Stimulated activated CD4-positive, alpha-beta T cell treated with anti-CD3 and anti-CD28 coated beads, Interleukin-1b, Interleukin-23, amount 100 ng/mL, for 4 hours (primary cell): ENCODE measurements around the gene DGUOK.
"Not testable (repeated sequence)": the region's sequence is repeated elsewhere in the genome, so short reads cannot be mapped to it uniquely, and the experiment has no call there.

ENCODE experiments used
- DNase-seq, 2 donors: peaks; one replicate each; pipeline ENCODE4 v3.0.0-alpha.2; 2020; ENCODE audit warnings: low read depth in 2 of 2

The DGUOK gene

DNA sequence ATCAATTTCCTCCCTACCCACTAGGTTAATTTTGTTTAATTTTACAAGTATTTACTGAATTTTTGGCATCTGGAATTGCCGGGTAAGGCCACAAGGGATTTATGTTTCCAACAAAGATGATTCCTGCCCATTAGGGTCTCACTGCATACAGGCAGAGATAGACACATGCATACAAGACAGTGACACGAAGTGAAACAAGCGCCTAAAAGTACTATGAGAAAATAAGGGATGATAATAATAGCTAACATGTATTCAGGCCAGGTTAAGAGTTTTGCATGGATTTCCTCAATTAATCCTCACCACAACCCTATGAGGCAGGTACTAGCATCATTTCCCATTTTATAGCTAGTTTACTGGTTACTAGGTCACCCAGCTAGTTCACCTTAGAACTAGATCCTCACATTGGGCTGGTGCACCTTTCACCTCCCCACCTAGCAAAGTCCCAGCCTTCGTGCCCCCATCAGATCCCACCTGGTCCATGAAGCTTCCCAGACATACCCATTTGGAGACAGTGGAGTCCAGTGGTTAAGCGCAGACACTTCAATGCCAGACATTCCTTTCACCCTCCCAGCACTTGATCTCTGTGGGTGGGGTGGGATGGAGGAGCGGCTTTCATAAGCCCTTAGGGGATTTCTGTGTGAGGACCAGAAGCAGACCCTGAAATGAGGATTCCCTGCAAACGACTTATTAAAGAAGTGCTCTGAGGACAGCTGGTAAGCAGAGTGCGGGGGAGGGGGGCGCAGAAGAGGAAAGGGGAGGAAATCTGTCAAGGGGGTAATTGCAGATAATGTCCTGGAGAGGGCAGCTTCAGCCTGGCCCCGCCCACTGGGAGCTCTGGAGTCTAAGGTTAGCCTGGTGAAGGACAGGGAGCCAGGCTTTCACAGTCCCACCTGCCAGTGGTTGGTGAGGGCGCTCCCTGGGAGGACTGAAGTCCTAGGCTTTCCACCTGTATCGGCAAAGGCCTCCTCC is 5.8 kb upstream of the DGUOK start:
- DNase-seq = peak in 1 of 2 donors; percentile 35

DNA sequence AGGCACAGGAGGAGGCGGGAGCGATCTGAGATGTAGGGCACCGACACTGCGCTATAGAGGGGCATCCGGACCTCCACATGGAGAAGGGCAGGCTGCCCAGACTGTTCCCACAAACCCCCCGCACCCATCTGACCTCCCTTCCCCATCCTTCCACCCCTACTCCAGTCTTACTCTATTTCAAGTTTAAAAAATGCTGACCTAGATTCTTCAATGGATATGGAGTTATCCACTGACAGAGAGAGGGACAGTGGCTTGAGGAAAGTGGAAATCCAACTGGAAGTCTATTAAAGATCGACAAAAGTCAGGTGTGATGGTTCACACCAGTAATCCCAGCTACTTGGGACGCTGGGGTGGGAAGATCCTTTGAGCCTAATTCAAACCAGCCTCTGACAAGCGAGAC is 5.1 kb upstream of the DGUOK start:
- no peak for DNase-seq

DNA sequence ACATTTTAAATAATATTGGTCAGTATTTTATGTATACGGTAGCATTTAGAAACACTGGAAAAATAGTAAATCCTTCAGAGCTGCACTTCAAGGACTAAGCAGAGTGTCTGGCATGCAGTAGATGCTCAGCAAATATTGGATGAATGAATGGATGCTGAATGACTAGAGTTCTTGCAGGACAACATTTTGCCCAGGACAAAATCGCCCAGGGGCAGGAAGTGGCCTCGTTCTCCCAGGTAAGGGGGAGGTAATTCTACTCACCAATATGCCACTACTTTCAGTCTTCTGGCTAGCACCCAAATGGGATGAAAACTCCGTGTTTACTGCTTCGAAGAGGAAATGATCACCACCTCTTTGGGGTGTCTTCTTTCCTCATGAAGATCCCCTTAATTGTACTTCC is 4.0 kb upstream of the DGUOK start:
- DNase-seq = no peak

DNA sequence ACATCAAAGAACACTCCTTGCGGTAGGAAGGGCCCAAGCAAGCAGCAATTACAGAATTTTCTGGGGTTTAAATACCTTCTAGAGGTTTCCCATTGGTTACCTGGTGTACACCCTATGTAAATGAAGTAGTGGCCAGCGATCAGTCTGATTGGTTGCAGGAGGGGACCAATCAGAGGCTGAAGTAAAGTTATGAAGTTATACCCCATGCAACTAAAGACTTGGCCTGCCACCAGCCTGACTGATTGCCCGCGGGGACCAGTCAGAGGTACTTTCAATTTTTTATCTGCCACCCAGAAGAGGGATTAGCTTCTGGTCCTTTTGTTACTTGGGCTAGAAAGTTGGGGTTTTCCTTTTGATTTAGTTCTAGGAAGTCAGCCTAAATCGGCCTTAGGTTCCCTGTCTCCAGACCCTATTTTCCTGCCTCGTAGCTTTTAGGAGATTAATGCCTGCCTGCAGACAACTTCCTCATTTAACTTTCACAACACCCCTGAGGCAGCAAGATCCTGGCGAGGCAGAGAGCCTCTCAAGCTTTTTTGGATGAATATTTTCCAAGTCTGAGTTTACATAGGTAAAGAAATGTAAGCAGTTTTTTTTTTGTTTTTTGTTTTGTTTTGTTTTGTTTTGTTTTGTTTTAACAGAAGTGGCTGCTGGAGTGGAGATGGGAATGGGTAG is 1.5 kb upstream of the DGUOK start:
- no peak for DNase-seq

DNA sequence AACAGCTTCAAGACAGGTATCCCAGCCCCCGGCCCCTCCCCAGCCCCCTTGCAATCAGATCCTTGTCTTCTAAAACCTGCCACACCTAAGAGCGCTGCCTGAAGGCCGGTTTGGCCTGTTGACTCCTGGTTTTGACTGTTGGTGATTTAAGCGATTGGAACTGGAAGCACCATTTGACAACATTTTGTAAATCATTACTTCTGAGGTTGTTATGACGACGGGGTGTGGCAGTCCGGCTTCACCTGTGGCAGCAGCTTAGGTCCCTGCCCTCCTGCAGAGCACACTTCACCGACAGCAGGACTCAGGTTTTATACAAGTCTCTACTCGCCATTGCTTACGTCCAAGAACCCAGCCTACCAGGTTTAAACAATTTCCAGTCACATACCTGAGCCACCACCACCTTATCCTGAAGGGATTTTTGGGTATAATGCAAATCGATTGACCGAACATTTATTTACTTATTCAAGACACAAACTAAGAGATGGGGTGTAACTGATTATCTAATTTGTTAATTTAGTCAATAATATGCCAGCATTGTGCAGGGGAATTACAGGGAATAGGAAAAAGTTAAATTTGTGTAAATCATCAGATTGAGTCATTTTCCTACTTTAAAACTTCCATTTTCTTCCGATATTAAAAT is 707 bp upstream of the DGUOK start:
- DNase-seq = no peak

DNA sequence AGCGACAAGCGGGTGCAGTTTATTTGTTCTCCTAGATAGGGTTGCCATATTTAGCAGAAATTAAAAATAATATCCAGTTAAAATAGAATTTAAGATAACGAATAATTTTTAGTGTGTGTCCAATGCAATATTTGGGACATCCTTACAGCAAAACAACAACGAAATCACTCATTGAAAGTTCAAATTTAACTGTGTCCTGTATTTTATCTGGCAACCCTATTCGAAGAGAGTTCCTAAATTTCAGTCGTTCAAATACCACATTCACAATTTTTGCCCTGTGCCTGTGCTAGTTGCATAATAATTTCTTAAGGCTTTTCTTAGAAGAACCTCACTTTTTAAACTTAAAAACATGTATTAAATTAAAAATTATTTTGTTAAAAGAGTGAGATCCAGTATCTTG is 664 bp downstream of the DGUOK start:
- no peak for DNase-seq

DNA sequence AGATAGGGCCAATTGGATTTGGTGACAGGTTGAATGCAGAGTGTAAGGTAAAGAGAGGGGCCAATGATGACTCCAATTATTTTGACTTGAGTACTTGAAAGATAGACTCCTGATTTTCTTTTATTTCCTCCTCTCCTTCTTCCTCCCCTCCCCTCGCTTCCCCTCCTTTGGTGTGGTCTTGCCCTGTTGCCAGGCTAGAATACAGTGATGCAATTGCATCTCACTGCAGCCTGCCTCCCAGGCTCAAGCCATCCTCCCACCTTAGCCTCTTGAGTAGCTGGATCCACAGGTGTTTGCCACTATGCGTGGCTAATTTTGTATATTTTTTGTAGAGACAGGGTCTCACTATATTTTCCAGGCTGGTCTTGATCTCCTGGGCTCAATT is 2.3 kb downstream of the DGUOK start:
- DNase-seq = no peak

DNA sequence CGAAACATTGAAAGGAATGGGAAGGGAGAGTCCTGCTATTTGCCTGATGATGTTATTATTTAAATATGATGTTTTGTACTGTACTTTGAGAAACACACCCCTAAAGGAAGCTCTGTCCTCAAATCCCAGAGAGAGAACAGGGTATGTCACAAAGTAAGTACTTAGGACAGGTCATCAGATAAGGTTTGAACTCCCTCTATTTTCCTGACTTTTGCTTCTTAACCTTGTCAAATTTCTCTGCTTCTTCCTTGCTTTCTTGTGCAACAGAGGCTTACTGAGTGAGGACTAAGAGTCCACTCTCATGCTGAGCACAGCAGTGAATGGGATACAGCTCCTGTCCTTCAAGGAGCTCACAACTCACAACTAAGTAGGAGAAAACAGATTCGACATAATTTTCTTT is 3.7 kb downstream of the DGUOK start:
- no peak for DNase-seq

DNA sequence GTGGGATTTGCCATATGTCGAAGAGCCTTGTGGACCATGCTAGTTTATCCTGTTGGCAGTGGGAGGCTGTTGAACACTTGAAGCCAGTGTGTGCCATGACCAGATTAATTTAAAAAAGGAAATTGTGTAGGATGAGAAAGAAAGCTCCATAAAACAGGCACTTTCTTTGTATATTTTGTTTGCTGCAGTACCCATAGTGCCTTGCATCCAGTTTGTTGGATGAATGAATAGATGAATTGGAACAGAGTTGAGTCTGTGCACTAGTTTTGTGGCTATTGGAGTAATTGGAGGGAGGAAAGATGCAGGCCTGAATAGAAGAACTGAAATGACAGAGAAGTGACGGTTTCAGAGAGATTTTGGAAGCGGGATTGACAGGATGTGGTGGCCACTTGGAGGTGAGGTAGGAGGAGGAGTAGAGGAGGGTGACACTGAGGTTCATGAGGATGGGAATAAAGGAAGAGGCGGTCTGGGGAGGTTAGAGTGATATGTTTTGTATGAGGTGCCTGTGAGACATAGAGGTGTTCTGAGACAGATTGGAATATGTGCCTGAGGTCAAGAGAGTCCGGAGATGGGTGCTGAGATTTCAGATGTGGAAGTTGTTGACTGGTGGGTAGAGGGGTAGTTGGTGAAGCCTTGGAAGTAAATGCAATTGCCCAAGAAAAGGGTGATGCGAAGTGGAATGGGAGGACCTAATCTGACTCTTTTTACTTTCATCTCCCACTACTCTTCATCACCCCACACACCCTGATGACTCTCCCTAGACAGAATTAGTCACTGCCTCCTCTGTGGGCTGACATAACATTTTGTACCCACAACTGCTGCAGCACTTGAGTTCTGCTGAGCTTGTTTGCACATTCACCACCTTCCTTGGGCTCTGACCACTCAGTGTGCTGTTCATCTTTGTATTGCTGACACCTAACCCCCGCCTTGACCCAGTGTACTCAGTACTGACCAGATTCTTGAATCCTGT is 5.1 kb downstream of the DGUOK start:
- peak in 1 of 2 donors; percentile 38 for DNase-seq

DNA sequence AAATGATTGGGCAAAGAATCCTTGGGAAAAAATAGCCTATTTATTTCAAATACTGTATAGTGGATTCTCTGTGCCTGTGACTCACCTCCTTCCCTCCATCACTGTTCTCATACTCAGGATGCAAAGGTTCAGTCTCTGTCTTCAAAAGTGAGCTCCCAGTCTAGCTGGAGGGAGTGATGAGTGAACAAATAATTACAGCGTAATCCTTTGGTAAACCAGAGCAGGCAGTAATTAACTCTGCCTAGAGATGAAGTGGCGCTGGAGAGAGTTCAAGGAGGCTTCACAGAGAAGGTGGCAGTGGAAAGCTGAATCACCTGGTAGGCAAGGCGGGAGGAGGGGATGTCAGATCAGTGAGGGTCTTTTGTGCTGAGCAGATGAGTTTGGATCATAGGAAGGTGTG is 6.5 kb downstream of the DGUOK start:
- DNase-seq = no peak

DNA sequence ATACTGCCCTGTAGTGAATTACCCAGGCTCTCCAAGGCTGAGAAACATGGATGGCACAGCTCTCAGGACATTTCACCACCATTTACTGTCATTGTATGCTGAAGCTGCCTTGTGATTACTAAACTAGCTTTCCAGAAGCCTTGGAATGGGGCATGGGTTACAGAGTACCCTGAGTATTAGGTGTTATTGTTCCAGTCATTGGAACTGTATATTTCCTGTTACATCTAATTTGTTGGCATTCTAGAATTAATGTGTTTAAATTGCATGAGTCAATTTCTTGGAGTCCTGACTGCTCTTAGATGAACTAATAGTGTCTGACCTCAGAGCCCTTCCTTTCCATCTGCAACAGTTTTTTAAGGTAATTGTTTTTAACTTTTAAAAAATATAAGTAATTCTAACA is 9.0 kb downstream of the DGUOK start:
- DNase-seq = no peak

DNA sequence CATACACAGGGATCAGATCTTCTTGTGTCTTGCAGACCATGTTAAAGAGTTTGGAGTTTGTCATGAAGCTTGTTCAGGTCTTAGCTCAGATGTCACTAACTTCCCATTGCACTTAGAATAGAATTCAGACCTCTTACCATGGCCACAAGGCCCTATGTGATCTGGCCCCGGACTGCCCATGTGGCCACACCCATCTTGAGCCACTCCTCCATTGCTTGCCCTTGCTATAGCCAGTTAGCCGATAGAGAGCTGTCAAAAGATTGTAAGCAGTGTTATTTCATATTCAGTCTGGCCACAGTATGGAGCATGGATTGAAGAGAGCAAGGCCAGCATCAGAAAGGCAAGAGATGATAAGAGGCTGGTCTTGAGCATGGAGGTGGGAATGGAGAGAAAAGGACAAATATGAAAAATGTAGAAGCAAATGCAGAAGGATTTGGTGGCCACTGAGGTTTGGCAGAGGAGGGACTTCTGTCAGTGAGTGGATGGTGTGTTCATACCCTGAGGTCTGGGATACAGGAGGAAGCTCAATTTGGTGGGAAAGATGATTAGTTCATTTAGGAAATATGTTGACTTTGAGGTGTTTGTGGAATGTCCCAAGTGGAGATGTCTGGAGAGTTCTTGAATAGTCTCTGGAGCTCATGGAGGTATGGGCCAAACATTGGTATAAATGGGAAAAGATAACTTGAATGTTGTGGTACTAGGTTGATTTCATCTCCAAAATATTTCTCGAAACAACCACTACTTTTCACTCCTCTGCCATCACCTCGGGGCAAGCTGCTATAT is 10.6 kb downstream of the DGUOK start:
- no peak for DNase-seq

DNA sequence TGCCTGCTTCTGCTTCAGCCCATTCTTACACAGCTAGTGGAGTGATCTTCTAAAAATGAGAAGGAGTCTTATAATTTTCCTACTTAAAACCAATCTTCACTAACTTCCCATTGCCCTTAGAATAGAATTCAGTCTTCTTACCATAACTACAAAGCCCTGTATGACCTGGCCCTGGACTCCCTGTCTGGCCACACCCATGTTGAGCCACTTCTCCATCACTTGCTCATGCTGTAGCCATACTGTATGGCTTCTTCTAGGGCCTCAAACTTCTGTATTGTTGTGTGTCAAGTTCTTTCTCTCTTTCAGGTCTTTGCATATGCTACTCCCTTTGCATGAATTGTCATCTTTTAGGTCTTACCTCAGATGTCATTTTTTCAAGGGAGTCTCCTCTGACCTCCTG is 11.2 kb downstream of the DGUOK start:
- DNase-seq = no peak

DNA sequence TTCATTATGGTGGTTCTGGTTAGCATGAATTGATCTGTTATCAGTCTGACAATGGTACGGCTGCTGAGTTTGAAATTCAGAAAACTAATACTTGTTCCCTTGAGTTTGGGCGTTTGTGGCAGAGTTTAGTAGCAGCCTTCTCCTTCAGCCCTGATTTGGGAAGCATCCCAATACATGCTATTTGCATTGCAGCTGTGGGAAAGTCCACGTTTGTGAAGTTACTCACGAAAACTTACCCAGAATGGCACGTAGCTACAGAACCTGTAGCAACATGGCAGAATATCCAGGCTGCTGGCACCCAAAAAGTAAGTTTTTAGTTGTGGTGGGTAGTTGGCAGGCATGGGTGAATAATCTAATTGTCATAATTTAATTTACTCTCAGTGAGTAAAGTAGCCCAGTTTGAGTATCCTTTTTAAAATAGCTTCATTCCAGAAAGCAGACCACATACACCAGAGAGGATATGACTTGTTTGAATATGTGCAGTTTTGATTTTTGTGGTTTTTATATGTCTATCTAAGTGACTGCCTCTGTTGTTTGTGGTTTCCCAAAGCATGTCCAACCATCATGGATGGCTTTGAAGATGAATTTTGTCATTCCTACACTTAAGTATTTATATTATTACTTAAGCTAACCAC is 12.2 kb downstream of the DGUOK start:
- DNase-seq = no peak

DNA sequence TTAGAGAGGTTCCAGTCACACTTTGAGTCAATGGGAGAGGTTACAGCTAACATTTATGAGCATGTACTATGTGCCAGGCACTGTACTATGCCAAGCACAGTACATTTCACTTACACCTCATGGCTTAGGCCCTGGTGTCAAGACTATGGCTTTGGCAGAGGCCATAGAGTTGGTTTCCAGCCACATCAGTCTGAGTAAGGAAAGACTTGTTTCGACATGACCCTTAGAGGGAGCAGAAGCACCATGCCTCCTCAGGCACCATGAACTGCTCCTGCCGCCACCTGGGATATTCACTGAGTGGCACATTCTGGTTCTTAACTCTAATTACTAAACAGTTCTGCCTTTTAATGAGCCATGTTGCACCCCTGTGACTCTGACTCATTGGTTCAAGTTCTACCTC is 12.7 kb downstream of the DGUOK start:
- no peak for DNase-seq

DNA sequence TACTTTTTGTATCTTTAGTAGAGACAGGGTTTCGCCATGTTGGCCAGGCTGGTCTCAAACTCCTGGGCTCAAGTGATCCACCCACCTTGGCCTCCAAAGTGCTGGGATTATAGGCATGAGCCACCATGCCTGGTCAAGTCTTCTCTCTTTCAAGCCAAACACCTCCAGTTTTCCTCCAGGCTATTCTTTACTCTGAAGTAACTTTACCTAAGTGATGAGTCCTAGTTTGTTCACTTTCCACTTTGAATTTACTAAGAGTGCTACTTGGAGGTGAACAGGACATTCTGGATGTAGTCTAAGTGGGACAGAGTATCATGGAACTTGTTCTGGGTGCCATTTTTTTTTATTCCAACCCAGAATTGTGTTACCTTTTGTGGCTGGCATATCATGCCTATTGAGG is 13.4 kb downstream of the DGUOK start:
- DNase-seq = not testable (repeated sequence)

DNA sequence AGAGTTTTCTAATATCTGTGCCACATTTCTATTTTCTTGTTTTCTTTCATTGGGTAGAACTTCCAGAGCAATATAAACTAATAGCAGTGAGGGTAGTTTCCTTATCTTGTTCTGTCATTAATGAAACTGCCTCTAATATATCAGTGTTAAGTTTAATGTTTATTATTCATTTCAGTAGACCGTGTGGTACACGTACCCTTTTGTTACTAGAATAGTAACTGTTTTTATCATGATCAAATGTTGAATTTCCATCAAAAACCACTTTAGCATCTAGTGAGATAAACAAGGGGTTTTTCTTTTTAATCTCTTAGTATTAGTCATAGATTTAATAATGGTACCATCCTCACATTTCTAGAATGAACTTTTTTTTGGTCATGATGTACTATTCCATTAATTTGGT is 16.0 kb downstream of the DGUOK start:
- DNase-seq = no peak

DNA sequence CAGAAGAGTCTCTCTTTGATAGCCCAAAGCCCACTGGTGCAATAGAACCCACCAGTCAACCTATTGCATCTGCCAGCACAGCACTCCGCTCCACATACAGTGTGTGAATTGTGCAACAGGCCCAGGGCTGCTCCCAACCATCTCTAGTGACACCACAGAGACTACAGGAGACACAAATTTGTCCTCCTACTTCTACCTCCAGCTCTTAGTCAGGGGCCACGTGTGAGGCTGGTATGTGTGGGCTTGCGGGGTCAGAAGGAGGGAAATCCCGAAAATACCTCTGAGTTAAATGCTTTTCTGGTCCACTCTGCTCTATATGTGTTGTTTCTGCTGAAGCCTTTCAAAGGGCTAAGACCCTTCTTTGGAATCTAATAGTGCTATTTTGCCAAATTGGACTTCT is 18.0 kb downstream of the DGUOK start:
- no peak for DNase-seq

DNA sequence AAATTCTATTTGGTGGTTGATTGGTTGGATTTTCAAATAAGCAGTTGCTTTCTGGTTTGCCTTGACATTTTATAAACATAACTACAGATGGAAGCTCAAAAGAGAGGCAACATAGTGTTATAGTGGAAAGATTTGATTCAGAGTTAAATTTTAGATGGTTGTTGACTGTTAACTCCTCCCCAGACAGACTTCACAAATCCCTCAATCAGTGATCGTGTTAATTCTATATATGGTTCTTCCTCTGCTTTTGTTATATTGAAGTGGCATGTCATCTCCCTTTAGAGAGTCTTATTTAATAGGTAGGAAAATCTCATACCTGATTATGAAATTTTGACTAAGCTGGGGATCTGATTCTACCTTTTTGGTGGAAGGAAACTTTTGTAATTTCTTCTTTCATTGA is 19.5 kb downstream of the DGUOK start:
- no peak for DNase-seq

DNA sequence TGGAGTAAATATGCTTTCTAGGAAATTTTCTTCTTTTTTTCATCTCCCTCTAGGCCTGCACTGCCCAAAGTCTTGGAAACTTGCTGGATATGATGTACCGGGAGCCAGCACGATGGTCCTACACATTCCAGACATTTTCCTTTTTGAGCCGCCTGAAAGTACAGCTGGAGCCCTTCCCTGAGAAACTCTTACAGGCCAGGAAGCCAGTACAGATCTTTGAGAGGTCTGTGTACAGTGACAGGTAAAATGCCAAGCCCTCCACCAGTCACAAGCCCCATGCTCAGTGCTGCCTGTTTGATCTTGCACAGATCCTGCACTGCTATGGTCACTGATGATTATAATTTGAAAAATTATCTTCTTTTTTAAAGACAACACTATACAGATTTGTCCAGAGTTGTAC is 20.0 kb downstream of the DGUOK start:
- DNase-seq = no peak
